Measurements from ENCODE around the gene COQ2.
"Not testable (repeated sequence)": the region's sequence is repeated elsewhere in the genome, so short reads cannot be mapped to it uniquely, and the experiment has no call there.

Gene COQ2

GRCh38 chr4:83247415-83248357 is 36.9 kb downstream of the COQ2 start:
- DNase-seq: no peak

DNA sequence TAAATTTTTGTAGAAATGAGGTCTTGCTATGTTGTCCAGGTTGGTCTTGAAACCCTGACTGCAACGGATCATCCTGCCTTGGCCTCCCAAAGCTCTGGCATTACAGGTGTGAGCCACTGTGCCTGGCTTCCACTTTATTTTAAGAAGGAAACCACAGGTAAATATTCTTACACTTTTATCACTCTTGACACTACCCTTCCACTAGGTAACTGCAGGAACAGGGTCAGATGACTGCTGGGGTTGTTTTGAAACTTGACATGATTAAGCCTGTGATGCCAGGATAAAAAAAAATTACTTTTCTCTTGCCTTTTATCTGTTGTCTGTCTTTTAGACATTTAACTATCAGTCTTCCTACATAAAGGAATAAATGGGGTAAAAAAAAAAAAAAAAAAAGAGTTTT is 43.5 kb downstream of the COQ2 start:
- DNase-seq: no peak

- no peak for DNase-seq
Measured at GRCh38 chr4:83240379-83240875, 44.2 kb downstream of the COQ2 start.

- DNase-seq: no peak
Measured at GRCh38 chr4:83238393-83239248, 46.0 kb downstream of the COQ2 start.

DNA sequence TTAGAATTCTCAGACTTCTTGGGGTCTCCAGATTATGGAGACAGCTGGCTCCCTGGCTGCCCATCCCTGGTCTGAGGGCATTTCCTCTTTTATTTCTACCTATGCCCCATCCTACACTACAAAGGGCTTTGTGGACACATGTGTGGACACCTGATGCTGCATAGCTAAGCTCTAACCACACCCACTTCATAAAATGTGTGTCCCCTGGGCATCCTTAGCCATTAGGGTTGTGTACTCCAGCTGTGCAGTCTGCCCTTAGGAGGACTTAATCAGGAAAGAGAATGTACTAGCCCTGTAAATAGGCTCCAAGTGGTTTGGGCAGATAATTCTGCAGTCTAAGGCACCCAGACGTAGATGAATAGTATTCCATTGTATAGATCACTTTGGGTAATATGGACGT is 47.0 kb downstream of the COQ2 start:
- no peak for DNase-seq

DNA sequence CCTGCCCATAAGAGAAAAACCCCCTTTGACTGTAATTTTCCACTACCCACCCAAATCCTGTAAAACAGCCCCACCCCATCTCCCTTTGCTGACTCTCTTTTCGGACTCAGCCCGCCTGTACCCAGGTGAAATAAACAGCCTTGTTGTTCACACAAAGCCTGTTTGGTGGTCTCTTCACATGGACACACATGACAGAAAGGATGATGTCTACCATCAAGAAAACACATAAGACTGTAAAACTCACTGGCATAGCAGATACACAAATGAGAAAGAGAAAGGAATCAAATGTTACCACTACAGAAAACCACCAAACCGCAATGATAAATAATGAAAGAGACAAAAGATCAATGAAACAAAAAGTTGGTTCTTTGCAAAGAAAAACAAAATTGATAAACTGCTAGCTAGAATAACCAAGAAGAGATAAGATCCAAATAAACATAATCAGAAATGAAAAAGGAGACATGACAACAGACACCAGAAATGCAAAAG is 48.9 kb downstream of the COQ2 start:
- DNase-seq: not testable (repeated sequence)

DNA sequence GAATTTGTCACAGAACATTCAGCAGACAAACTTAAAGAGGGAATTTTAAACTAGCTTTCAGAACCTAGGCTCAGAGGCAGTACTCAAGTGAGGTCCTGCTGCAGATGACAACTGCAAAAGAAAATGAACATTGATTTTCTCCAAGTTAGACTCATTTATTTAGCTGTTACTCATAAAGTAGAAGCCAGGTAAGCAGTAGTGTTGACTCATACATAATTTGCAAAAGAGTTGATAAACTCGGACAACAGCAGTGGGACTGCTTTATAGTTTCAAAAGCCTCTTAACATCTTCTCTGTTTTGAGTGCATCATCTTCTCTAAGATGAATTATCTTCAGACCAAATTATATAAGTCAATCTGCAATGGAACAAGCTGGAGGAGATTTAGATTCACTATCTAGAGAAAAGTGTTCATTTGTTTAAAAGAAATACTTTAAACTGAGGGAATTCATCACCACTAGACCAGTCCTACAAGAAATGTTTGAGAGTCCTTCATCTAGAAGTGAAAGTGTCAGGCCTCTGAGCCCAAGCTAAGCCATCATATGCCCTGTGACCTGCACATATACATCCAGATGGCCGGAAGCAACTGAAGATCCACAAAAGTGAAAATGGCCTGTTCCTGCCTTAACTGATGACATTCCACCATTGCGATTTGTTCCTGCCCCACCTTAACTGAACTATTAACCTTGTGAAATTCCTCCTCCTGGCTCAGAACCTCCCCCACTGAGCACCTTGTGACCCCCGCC is 49.5 kb downstream of the COQ2 start:
- DNase-seq: no peak

- DNase-seq: not testable (repeated sequence)
Measured at GRCh38 chr4:83234387-83234786, 50.2 kb downstream of the COQ2 start.

GRCh38 chr4:83232082-83232481 is 52.5 kb downstream of the COQ2 start:
- DNase-seq: no peak

GRCh38 chr4:83231620-83232076 is 53.0 kb downstream of the COQ2 start:
- DNase-seq: no peak

DNA sequence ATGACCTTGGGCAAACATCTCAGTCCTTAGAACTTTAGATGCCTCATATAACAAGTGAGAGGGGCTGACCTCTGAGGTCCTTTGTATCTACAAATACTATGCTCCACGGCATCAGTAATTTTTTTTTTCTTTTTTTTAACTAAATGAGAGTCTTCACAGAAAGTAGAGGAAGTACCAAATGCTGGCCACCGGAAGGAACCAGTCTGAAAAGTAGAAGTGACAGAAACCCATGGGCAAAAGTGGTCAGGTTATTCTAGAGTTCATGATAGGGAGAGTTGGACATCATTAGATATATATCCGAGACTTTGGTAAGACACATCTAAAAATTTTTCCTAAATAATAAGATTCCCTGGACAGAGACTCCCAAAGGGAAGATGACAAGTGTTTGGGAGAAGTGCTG is 53.7 kb downstream of the COQ2 start:
- no peak for DNase-seq

DNA sequence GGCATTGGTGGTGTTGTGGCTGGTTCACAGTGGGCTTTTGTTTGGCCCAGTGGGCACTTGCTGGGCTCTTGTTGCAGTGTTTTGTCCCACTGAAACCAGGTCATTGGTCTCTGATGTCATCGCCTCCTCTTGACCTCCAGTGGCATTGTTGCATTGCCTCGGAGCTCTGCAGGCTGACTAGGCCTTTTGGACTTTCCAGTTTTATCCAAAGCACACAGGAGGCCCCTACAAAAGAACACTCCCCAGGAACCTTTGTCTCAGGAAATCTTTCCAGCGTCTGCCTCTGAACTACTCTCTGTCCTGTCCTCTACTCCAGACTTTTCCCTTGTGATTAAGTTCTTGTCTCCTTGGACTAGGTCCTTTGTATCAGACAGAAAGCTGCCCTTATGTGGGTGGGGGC is 54.8 kb downstream of the COQ2 start:
- DNase-seq: no peak

DNA sequence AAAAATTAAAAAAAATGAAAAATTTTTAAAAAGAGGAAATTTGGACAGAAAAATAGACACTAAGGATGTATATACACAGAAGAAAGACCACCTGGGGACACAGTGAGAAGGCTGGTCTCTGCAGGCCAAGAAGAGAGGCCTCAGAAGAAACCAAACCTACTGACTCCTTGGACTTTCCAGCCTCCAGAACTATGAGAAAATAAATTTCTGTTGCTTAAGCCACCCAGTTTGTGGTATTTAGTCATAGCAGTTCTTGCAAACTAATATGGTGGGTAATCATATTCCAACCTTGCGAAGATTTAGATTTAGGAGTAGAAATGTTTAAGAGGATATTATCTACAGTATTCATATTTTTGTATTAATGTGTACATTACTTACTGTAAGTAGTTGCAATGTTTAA is 56.4 kb downstream of the COQ2 start:
- no peak for DNase-seq

GRCh38 chr4:83224502-83225197 is 59.9 kb downstream of the COQ2 start:
- DNase-seq: no peak

- no peak for DNase-seq
Measured at GRCh38 chr4:83223781-83224180, 60.8 kb downstream of the COQ2 start.

- DNase-seq: no peak
Measured at GRCh38 chr4:83221897-83222441, 62.6 kb downstream of the COQ2 start.

- peak; percentile 14 for DNase-seq
Measured at GRCh38 chr4:83219344-83220331, 65.0 kb downstream of the COQ2 start.

GRCh38 chr4:83217721-83218522 is 66.7 kb downstream of the COQ2 start:
- no peak for DNase-seq

DNA sequence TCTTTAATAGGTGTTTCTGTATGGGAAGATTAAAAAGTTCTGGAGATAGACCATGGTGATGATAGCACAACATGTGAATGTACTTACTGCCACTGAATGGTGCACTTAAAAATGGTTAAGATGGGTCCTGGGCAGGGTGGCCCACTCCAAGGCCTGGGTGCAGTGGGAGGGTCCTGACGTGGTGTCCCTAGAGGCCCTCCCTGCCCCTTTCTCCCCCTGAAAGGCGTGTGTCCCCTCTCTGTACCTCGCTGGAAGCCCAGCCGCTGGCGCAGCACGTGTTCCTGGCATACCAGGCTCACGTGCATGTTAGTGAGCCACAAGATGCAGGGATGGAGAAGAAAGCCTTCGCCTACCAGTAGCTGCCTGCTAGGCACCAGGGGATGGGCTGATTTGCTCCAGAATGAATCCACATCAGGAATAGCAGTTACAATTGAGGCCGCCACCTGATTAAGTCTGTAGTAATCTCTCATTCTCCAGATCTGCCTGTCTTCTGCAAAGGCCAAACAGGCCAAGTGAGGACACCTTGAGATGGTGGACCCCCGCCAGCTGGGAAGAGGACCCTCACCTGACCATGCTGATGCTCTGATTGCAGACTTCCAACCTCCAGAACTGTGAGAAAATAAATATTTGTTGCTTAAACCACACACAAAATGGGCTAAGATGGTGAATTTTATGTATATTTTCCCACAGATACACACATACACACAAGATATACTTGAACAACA is 67.5 kb downstream of the COQ2 start:
- DNase-seq: no peak
